NCI-H748 (cell line): ENCODE results near the gene GALK1.

Source experiments
- DNase-seq: peaks from one replicate; lab custom pipeline; 2025; ENCODE audit not compliant: unreplicated experiment; lab: John Stamatoyannopoulos, UW

Gene GALK1

DNA sequence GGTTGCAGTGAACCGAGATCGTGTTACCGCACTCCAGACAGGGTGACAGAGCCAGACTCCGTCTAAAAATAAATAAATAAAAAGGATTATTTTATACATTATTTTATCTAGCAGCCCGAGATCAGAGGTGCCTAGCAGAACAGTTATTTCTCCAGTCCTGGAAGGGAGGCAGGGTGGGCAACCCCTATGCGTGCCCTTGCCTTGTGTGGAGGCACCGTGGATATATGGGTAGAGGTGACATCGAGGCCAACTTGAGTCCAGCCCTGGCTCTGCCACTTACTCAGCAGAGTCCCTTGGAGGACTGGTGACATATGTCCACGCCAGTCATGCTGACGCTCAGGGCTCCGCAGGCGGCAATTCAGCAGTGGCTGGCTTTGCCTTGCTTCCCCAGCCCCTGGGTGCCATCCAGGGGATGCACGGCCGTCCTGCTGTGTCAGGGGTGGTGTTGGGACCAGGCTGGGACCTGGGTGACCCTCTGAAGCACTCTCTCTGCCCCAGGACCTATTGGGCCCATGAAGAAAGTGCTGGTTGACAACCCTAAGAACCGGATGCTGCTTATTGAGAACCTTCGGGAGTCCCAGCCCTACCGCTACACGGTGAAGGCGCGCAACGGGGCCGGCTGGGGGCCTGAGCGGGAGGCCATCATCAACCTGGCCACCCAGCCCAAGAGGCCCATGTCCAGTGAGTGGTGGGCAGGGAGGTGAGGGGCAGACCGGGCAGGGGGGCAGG, 13.2 kb downstream of the GALK1 start:
- no peak for DNase-seq

DNA sequence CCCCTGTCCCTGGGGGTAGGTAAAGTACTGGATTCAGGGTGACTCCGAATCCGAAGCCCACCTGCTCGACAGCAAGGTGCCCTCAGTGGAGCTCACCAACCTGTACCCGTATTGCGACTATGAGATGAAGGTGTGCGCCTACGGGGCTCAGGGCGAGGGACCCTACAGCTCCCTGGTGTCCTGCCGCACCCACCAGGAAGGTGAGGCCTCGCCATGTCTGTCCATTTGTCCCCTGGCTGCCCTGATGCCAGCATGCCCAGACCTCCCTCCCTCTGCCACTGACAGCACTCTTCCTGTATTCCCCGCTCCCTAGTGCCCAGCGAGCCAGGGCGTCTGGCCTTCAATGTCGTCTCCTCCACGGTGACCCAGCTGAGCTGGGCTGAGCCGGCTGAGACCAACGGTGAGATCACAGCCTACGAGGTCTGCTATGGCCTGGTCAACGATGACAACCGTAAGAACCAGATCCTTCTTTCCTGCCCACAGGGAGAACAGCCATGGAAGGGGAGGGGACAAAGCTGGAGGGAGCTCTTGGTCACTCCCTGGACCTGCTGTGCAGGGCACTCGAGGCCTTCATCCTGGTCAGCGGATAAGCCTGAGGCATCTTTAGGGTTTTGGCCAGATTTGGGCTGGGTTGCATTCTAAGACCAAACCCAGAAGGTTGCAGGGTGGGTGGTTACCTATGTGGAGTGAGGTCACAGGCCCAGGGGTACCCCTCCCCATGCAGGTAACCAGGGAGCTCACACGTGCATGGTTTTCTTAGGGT, 14.2 kb downstream of the GALK1 start:
- no peak for DNase-seq

DNA sequence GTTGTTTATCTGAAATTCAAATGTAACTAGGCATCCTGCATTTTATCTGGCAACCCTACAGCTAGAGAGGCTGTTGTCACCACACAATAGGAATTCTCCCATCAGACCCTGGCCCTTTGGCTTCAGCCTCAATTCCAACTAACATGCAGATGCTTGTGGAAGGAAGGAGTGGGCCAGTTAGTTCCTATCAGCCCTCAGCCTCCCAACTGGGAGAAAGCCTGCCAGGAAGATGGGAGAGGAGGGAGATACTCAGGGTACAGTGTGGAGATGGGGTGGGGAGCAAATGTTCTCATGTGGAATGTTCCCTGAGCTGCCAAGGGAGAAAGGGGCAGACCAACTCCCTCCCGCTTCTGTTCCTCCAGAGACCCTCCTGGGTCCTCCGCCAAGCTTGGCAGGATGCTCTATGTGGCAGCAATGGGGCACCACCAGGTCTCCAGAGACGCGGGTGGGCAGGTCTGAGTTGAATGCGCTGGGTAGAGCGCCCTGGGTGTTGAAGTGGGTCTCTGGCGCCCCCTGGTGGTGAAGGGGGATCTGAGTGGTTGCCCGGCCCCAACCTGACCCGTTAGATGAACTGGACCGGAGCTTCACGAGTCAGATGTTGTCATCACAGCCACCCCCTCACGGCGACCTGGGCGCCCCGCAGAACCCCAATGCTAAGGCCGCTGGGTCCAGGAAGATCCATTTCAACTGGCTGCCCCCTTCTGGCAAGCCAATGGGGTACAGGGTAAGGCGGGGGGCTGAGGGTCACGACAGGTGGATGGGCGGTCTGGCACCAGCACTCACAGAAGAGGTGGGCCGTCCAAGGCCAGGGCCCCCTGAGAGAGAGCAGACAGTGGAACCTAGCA, 15.2 kb downstream of the GALK1 start:
- DNase-seq, result peak; percentile 52

DNA sequence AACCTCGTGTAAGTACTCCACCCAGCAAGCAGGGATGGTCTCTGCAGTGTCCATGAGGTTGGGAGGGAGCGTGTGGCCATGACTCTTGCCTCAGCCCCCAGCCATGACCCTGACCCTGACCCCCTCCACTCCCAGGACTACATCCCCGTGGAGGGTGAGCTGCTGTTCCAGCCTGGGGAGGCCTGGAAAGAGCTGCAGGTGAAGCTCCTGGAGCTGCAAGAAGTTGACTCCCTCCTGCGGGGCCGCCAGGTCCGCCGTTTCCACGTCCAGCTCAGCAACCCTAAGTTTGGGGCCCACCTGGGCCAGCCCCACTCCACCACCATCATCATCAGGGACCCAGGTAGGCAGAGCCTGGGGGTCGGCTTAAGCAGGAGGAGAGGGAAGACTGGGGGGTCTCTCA, 16.3 kb downstream of the GALK1 start:
- no peak for DNase-seq

- DNase-seq, result no peak
These were observed 21.3 kb downstream of the GALK1 start for GRCh38 chr17:75743625-75744206.

DNA sequence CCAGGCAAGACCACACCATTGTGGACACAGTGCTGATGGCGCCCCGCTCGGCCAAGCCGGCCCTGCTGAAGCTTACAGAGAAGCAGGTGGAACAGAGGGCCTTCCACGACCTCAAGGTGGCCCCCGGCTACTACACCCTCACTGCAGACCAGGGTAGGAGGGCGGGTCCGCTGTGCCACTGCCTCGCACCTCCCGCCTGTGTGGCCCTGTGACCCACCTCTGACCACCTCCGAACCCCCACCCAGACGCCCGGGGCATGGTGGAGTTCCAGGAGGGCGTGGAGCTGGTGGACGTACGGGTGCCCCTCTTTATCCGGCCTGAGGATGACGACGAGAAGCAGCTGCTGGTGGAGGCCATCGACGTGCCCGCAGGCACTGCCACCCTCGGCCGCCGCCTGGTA, 22.7 kb downstream of the GALK1 start:
- no peak for DNase-seq

DNA sequence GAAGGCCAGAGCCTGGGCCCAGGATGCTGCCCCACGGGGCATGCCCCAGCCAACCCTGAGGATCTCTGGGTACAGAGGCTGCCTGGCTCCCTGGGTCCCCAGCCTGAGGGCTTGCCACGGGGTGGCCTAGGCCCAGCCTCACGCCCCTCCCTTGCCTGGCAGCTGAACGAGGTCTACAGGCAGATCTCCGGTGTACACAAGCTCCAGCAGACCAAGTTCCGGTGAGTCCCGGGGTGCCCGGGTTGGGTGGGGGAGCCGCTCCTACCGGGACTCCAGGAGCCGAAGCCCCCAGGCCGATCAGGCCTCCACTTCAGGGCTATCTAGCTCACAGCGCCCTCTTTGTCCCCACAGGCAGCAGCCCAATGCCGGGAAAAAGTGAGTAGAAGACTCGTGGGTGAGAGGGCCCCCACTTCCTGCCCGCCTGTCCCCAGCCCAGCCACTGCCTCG, 24.3 kb downstream of the GALK1 start:
- no peak for DNase-seq

- no peak for DNase-seq
These were observed 24.8 kb downstream of the GALK1 start for GRCh38 chr17:75740215-75740614.

DNA sequence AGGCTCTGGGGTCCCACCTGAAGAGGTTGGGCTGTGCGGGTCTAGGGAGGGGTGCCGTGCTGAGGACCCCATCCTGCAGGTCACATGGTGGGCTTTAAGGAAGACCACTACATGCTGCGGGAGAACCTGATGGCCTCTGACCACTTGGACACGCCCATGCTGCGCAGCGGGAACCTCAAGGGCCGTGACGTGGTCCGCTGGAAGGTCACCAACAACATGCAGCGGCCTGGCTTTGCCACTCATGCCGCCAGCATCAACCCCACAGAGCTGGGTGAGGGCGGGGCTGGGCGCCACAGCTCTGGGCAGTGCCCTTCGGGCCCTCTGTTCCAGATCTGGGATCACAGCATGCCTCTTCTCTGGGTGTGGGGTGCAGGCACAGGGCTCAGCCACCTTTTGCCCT, 25.2 kb downstream of the GALK1 start:
- no peak for DNase-seq

- DNase-seq, result no peak
These were observed 25.8 kb downstream of the GALK1 start for GRCh38 chr17:75739174-75739573.

DNA sequence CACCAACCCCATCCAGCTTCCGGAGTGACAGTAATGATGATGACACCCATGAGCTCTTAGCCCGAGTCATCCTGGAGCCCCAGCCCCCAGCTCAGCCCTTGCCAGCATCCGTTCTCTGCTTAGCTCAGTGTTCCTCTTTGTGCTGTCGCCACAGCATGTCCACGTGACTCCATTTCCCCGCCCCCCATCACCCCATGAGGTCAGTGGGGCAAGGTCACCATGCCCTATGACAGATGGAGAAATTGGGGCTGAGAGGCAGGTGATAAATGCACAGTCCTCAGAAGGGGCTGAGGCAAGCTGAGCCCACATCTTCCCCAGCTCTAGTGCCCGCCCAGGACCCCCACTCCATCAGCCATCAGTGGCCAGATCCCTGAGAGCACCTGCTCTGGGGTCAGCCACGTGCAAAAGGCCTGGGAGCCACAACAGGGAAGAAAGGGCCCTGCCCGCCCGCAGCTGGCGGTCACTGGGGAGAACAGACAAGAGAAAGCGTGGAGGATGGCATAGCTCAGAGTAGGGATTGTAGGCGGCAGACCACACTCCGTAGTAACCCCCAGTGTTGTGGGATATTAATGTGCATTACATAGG, 26.7 kb downstream of the GALK1 start:
- DNase-seq, result no peak

DNA sequence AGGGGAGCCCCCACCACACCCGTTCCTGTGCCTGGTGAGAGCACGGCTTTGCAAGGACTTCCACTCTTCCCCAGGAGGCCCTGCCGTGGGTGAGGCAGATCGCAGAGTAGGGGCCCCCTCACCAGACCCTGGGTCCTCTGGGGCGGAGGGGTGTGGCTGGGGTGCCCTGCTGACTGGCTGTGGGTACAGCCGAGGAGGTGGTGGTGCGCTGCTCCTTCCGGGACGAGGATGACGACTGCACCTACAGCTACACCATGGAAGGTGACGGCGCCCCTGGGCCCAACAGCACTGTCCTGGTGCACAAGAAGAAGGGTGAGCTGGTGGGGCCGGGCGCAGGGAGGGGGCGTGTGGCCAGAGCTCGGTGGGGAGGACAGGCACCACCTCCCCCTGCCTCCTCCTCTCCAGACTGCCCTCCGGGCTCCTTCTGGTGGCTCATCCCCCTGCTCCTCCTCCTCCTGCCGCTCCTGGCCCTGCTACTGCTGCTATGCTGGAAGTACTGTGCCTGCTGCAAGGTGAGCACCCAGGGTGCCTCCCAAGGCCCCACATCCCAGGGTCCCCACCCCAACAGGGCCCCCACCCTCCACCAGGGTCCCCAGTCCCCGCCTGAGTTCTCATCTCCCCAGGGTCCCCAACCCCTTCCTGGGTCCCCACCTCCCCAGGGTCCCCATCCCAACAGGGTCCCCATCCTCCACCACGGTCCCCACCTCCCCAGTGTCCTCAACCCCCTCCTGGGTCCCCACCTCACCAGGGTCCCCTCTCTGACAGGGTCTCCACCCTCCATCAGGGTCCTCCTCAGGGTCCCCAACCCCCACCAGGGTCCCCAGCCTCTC, 27.6 kb downstream of the GALK1 start:
- DNase-seq, result no peak

DNA sequence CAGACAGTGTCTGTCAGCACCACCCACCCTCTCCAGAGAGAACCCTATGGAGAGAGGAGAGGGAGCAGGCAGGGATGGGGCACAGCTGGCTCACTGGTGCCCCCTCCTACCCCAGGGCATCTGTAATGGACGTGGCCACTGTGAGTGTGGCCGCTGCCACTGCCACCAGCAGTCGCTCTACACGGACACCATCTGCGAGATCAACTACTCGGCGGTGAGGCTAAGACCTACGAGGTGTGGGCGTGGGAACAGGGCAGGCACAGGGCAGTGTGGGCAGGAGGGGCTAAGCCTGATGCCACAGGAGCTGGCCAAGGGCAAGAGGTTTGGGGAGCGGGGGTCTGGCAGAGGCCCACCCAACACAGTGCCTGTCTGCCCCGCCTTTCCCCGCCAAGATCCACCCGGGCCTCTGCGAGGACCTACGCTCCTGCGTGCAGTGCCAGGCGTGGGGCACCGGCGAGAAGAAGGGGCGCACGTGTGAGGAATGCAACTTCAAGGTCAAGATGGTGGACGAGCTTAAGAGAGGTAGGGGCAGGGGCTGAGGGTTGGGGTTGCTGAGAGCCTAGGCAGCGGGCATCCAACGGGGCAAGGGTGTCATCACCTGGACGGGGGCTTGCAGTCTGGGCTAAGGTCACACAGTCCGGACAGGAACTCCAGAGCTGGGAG, 28.7 kb downstream of the GALK1 start:
- DNase-seq, result no peak

DNA sequence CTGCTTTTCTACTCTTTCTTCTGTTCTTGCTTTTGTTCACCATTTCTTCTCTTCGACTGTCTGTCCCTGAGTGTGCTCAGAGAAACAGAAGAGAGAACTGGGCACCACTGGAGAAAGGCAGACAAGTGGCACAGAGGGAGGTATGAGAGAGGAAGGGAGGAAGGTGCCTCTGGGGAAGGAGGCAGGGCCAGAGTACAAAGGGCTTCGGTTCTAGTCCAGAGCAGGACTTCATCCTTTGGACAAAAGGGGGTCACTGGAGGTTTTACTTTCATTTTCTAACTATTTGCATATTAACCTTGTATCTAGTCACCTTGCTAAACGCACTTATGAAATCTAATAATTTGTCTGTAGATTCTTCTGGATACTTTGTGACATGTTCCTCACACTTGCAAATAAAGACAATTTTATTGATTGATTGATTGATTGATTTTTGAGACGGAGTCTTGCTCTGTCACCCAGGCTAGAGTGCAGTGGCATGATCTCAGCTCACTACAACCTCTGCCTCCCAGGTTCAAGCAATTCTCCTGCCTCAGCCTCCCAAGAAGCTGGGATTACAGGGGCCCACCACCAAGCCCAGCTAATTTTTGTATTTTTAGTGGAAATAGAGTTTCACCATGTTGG, 30.2 kb downstream of the GALK1 start:
- DNase-seq, result no peak

GRCh38 chr17:75733471-75733870, 31.5 kb downstream of the GALK1 start:
- no peak for DNase-seq

- no peak for DNase-seq
These were observed 33.1 kb downstream of the GALK1 start for GRCh38 chr17:75731716-75732498.

DNA sequence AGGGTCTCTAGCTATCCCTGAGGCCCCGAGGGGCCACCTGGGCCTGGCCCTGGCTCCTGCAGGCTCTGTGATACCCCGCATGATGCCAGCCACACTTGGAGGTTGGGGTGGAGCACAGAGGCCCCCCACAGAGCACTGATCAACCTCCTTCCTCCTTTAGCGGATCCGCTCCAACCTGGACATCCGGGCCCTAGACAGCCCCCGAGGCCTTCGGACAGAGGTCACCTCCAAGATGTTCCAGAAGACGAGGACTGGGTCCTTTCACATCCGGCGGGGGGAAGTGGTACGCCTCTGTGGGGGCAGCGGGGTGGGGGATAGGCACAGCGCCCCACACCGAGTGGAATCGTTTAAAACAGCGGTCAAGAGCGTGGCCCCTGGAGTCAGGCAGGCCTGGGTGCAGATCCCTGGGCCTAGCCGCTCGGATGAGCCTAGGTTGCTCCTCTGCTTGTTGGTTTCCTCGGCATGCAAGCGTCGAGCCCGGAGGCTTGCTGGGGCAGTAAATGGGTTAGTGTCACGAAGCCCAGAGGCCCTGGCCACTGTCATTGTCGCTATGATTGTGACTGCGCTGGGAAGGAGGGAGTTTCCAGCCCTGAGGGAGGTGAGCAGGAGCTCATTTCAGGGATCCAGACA, 33.8 kb downstream of the GALK1 start:
- no peak for DNase-seq

DNA sequence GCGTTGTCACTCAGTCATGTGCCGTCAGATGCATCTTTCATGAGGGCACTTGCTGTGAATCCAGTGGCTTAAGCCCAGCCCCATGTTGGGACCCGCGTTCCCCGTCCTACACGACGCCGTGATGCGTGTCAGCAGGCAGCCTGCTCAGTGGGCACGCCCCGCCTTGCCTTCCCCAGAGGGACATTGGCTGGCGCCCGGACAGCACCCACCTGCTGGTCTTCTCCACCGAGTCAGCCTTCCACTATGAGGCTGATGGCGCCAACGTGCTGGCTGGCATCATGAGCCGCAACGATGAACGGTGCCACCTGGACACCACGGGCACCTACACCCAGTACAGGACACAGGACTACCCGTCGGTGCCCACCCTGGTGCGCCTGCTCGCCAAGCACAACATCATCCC, 34.9 kb downstream of the GALK1 start:
- no peak for DNase-seq
